PFSK-1 (cell line): ENCODE data around the gene TMEM132E.

Experiments used
- POLR2AphosphoS5 ChIP-seq: IDR thresholded peaks from 2 replicates; pipeline ENCODE4 v1.6.1; 2012; ENCODE audit warnings: low read depth, mild to moderate bottlenecking, control low read depth, low read length, moderate library complexity
- REST ChIP-seq, 2 experiments: IDR thresholded peaks; 2 replicates each; pipeline versions ENCODE4 v1.6.1 to v1.8.0; 2011 to 2012; ENCODE audit warnings: low read depth in 2 of 2, low read length in 2 of 2, control low read depth in 1 of 2, inconsistent platforms in 1 of 2, mild to moderate bottlenecking in 1 of 2, moderate library complexity in 1 of 2; ENCODE audit not compliant: insufficient read depth in 1 of 2
- TAF1 ChIP-seq: IDR thresholded peaks from 2 replicates; pipeline ENCODE4 v1.6.1; 2012; ENCODE audit warnings: low read length, control low read depth, borderline replicate concordance; ENCODE audit not compliant: insufficient read depth

- TF ChIP-seq TAF1 (no peak), REST (IDR thresholded peaks at IDR 0.05; ENCODE audit: insufficient read depth in 1 of 2, low read depth in 2 of 2, low read length in 2 of 2) (no peak), POLR2AphosphoS5 (no peak)
Observed at GRCh38 chr17:34556931-34557330, 22.5 kb upstream of the TMEM132E start.
